Stomach (tissue), 9 donors: ENCODE data around the gene TEAD1. TPM values are rescaled to one million over a fixed set of nuclear protein-coding genes. Genes with fewer than 3 reads are reported as not detected.

Source experiments
- DNase-seq, 2 donors: peaks; one replicate each; pipeline versions ENCODE4 v3.0.0 to v3.0.0-alpha.2; 2013 to 2019
- H3K27ac ChIP-seq, 5 donors: fragments of 200-600 bp in 4 of 5; sonication (generic) in 4 of 5; one replicate each; pipeline ENCODE4 v1.5.1; 2013 to 2019; ENCODE audit warnings: mild to moderate bottlenecking in 1 of 5, moderate library complexity in 1 of 5
- H3K27me3 ChIP-seq, 3 donors: fragments of 200-600 bp; sonication (generic); one replicate each; pipeline ENCODE4 v1.5.1; 2017 to 2019; ENCODE audit warnings: mixed run types in 1 of 3
- H3K36me3 ChIP-seq, 4 donors: fragments of 200-600 bp; sonication (generic); 1 replicate in 3 of 4; 2 replicates in 1 of 4; pipeline ENCODE4 v1.5.1; 2016 to 2019
- H3K4me1 ChIP-seq, 4 donors: fragments of 200-600 bp; sonication (generic); one replicate each; pipeline ENCODE4 v1.5.1; 2016 to 2019
- H3K4me3 ChIP-seq, 4 donors: fragments of 200-600 bp; sonication (generic) in 3 of 4; one replicate each; pipeline ENCODE4 v1.5.1; 2016 to 2019; ENCODE audit warnings: mild to moderate bottlenecking in 1 of 4
- H3K9me3 ChIP-seq, 4 donors: fragments of 200-600 bp; sonication (generic); one replicate each; pipeline ENCODE4 v1.5.1; 2016 to 2019
- EP300 ChIP-seq: sonication (generic); formaldehyde crosslinking; IDR thresholded peaks from one replicate; pipeline ENCODE4 v1.6.1; 2017; ENCODE audit warnings: antibody characterized with exemption
- POLR2A ChIP-seq, 4 donors: fragments of 450-650 bp; IDR thresholded peaks; one replicate each; pipeline ENCODE4 v1.6.1; 2016; ENCODE audit warnings: antibody characterized with exemption in 4 of 4, control low read depth in 2 of 4, mild to moderate bottlenecking in 1 of 4, moderate library complexity in 1 of 4
- POLR2AphosphoS5 ChIP-seq, 3 donors: sonication (generic); formaldehyde crosslinking; IDR thresholded peaks; one replicate each; pipeline ENCODE4 v1.6.1; 2016; ENCODE audit warnings: antibody characterized with exemption in 3 of 3
- WGBS, 5 donors: extraction: QIAGEN DNeasy Blood & Tissue Kit in 3 of 5; methylation state at CpG; one replicate each; pipeline versions ENCODE4 v1.1.5 to v1.1.7; 2013 to 2018; 5-methylcytosine and 5-hydroxymethylcytosine counted together
- intact Hi-C: fragments of 100-400 bp; cut with DNase I; formaldehyde crosslinking; loops from one replicate; pipeline ENCODE4 v1.15.1; 2023; ENCODE audit warnings: low total_unique reads
- polyA plus RNA-seq, 3 donors: library from polyadenylated mRNA; stranded (reverse); fragments of 200-250 nt; gene quantifications; one replicate each; pipeline ENCODE4 v1.2.3, GENCODE V29; 2013
- total RNA-seq, 5 donors: library from RNA; depleted of rRNA; stranded (reverse); fragments of >200 nt; gene quantifications; one replicate each; pipeline versions ENCODE4 v1.1.0 to v1.2.3, GENCODE V29; 2014 to 2016
- TF ChIP-seq, protein P1 (sequence below), 7 experiments: fragments of 450-650 bp in 4 of 7; fragments of 200-600 bp in 3 of 7; sonication (generic) in 3 of 7; IDR thresholded peaks; one replicate each; pipeline ENCODE4 v1.5.1; 2016 to 2019; ENCODE audit warnings: antibody characterized with exemption in 7 of 7, control low read depth in 2 of 7, mild to moderate bottlenecking in 1 of 7
- donor health status: healthy with polysubstance abuse.
- donor health status: Bipolar disorder and iron deficiency.
- donor health status: healthy.

TEAD1 gene
- total and polyA plus RNA-seq, 8 donors, result 4.9 to 133 (median 65.2) TPM

DNA sequence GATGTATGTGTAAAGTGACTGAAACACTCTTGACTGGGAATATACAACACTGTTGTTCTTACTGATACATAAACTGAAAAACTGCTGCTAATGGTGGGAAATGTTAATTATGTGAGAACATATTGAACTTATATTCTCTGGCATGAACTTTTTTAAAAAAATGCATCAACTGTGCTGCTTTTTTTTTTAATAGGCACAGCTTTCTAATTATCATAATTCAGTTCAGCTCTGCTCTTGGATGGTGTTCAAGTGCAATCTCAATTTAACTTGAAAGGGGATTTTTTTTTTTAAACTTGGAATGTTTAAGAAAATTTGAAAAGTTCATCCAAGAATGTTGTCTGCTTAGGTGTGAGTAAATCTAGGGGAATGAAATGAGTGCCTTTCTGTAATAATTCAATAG, 5.2 kb downstream of the TEAD1 start:
- intact Hi-C loops, result no loop called here
- Histone ChIP-seq H3K27me3 (peaks cover 0 to 8% (median 0%) of the 10 kb centered on the region in 3 donors), H3K36me3 (no peaks in the 10 kb centered on the region), H3K9me3 (no peaks in the 10 kb centered on the region), H3K4me3 (peak overlapping the region in 1 of 4 donors; percentile 24), H3K27ac (peak overlapping the region in 4 of 5 donors; percentile 78 to 99 (median 97)), H3K4me1 (peaks cover 30 to 86% (median 58%) of the 10 kb centered on the region in 4 donors)
- DNase-seq, result no peak
- no peak for TF ChIP-seq POLR2A (IDR thresholded peaks at IDR 0.05)
- no peak for TF ChIP-seq EP300
- TF ChIP-seq, protein P1, sequence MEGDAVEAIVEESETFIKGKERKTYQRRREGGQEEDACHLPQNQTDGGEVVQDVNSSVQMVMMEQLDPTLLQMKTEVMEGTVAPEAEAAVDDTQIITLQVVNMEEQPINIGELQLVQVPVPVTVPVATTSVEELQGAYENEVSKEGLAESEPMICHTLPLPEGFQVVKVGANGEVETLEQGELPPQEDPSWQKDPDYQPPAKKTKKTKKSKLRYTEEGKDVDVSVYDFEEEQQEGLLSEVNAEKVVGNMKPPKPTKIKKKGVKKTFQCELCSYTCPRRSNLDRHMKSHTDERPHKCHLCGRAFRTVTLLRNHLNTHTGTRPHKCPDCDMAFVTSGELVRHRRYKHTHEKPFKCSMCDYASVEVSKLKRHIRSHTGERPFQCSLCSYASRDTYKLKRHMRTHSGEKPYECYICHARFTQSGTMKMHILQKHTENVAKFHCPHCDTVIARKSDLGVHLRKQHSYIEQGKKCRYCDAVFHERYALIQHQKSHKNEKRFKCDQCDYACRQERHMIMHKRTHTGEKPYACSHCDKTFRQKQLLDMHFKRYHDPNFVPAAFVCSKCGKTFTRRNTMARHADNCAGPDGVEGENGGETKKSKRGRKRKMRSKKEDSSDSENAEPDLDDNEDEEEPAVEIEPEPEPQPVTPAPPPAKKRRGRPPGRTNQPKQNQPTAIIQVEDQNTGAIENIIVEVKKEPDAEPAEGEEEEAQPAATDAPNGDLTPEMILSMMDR (IDR thresholded peaks at IDR 0.05), result no peak
- no peak for TF ChIP-seq POLR2AphosphoS5 (IDR thresholded peaks at IDR 0.05)

DNA sequence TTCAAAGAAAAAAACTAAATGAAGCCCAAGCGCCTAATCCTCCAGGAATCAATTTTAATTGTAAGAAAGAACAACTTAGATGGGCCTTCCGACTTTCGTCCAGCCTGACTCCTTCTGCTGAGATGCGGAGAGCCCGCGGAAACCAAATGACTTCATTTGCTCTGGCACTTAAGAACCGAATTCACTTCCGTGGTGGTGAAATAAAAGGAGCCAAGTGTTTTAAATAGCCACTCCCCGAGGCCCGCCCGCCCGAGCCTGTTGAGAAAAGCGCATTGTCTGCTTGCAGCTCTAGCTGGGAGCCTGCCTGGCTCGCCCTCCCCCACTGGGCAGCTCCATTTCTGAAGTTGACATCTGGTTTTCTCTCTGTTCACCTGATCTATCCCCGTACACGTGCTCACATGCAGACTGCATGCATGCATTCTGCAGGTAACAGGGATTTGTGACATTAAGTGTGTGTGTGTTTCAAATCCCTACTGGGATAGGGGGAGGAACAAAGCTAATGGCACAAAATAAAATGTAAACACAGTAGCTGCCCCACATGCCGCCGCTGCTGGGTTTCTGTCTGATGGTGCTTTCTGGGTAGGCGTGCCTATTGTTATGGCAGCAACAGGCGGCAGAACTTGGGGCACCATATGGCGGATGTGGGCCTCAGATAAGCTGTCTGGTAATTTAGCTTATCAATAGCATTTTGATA, 6.2 kb downstream of the TEAD1 start:
- Histone ChIP-seq H3K27me3 (peaks cover 0 to under 1% (median 0%) of the 10 kb centered on the region in 3 donors), H3K4me3 (peak overlapping the region in 3 of 4 donors; percentile 1 to 24 (median 9)), H3K9me3 (no peaks in the 10 kb centered on the region), H3K36me3 (no peaks in the 10 kb centered on the region), H3K4me1 (peaks cover 39 to 95% (median 67%) of the 10 kb centered on the region in 4 donors), H3K27ac (peak overlapping the region; percentile 78 to 99 (median 81))
- peak; percentile 88 to 94 for DNase-seq
- WGBS, 5 donors, result 12 to 15% (median 13%) methylated on average over 21 of the region's 21 CpGs
- intact Hi-C loops, result no loop called here
- TF ChIP-seq POLR2A (IDR thresholded peaks at IDR 0.05), result no peak
- TF ChIP-seq EP300, result peak; percentile 5
- TF ChIP-seq, protein P1 (IDR thresholded peaks at IDR 0.05), result no peak
- peak; percentile 60 to 88 (median 82) for TF ChIP-seq POLR2AphosphoS5 (IDR thresholded peaks at IDR 0.05)

DNA sequence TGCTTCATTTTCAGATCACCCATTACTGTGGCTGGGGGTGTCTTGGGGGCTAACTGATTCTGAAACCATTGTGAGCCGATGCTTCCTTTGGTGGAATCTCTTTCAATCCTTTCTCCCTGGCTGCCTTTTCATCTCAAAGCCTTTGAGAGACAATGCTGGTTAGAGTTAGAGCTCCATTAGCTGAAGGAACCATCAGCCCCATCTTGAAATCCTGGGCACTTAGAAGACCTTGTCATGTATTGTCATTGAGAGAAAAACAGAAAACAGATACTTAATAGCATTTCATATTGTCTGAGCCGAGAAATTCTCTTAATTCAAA, 6.7 kb downstream of the TEAD1 start:
- Histone ChIP-seq H3K27me3 (no peaks in the 10 kb centered on the region), H3K4me3 (peak overlapping the region in 3 of 4 donors; percentile 1 to 24 (median 9)), H3K36me3 (no peaks in the 10 kb centered on the region), H3K27ac (peak overlapping the region; percentile 78 to 99 (median 81)), H3K9me3 (no peaks in the 10 kb centered on the region), H3K4me1 (peaks cover 40 to 100% (median 72%) of the 10 kb centered on the region in 4 donors)
- TF ChIP-seq POLR2A (IDR thresholded peaks at IDR 0.05), result no peak
- TF ChIP-seq POLR2AphosphoS5 (IDR thresholded peaks at IDR 0.05), result no peak
- TF ChIP-seq EP300, result no peak
- TF ChIP-seq, protein P1 (IDR thresholded peaks at IDR 0.05), result no peak
- WGBS, 5 donors, result 52 to 70% (median 58%) methylated on average over 2 of the region's 2 CpGs
- DNase-seq, result no peak
- intact Hi-C loops, result no loop called here

DNA sequence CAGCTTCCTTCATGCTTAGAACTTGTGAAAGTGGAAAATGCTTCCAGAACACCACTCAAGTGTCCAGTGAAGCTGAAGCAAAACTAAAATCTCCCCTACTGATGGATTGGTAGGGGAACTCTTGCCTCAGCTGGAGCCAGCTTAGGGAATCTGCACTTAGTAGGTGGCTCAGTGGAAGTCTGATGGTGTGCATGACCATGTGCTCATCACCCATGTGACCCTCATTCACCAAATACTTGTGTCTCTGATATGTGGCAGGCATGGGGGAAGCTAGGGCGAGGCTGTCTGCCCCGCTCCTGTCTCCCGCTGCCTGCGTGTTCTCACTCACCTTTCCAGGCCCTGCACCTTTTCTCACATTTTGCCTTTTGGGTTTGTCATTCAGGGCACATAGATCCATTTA, 7.2 kb downstream of the TEAD1 start:
- 94 to 98% (median 96%) methylated on average over 4 of the region's 4 CpGs for WGBS, 5 donors
- no peak for DNase-seq
- H3K4me1 ChIP-seq, result peaks cover 40 to 99% (median 72%) of the 10 kb centered on the region in 4 donors
- H3K27me3 ChIP-seq, result no peaks in the 10 kb centered on the region
- no peaks in the 10 kb centered on the region for H3K9me3 ChIP-seq
- peak overlapping the region in 3 of 5 donors; percentile 78 to 99 (median 81) for H3K27ac ChIP-seq
- no peak for TF ChIP-seq POLR2AphosphoS5 (IDR thresholded peaks at IDR 0.05)
- TF ChIP-seq POLR2A (IDR thresholded peaks at IDR 0.05), result no peak
- no peak for TF ChIP-seq EP300
- TF ChIP-seq, protein P1 (IDR thresholded peaks at IDR 0.05), result no peak
- H3K4me3 ChIP-seq, result no peak overlapping the region
- intact Hi-C loops, result no loop called here
- H3K36me3 ChIP-seq, result no peaks in the 10 kb centered on the region
